GM18867 (cell line): ENCODE results near the gene CARS2.
"Not testable (repeated sequence)": the region's sequence is repeated elsewhere in the genome, so short reads cannot be mapped to it uniquely, and the experiment has no call there.

Source experiments
- ATAC-seq: cut with Tn5 transposase; IDR thresholded peaks from one replicate; pipeline ENCODE4 v1.9.1; 2021; ENCODE audit warnings: mild to moderate bottlenecking, moderate library complexity; ENCODE audit not compliant: unreplicated experiment

Gene CARS2

DNA sequence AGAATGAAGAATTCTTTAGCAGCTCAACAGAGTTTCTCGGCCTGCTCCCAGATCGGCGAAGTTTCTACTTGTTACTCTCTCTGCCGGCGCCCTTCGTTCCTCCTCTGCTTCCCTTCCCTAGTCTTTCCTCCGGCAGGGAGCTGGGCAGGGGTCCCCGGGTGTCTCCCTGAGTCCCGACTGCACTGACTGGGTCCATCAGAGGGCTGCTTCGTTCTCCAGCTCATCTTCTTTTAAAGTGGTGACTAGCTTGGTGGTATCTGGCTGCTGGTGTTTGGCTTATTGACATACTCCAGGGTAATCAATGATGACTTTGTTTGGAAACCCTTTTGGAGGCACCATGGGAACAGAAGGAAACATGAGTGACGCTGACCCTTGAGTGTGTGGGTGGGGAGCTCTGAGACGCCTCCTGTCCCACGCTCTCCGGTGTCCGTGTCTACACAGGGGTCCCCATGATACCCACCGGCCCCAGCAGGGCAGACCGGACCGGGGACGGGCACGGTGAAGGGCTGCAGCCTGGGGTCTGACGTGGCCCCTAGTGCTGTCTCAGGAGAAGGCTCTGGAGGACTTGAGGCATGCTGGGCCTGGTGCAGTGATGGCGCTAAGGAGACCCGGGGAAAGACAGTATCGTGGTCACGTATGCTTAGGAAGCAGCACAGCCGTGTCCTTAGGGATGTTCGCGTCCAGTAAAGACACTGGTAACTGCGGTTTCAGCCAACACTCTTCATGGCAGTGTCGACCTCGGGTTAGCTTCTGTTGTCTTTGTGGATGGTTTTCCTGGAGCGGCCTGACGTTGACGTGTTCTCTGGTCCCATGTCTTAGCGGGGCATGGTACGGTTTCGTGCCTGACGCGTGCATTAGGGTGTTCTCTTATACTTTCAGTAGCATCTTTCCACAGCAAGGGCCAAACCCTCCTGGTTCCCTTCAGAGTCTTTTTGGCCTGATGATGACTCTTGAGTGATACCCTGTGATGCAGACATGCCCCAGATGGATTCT, 66.8 kb downstream of the CARS2 start:
- no peak for ATAC-seq

DNA sequence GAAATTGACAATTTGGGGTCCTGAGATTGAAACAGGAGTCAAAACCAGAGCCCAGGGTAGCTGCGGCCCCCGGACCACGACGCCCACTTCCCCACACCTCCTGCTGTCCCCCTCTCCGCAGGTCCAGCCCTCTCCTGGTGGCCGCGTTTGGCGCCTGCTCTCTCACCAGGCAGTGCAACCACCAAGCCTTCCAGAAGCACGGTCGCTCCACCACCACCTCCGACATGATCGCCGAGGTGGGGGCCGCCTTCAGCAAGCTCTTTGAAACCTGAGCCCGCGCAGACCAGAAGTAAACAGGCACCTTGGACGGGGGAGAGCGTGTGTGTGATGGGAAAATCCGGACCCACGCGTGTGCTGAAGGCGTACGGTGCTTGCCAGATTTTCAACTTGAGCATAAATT, 67.7 kb downstream of the CARS2 start:
- ATAC-seq = no peak

DNA sequence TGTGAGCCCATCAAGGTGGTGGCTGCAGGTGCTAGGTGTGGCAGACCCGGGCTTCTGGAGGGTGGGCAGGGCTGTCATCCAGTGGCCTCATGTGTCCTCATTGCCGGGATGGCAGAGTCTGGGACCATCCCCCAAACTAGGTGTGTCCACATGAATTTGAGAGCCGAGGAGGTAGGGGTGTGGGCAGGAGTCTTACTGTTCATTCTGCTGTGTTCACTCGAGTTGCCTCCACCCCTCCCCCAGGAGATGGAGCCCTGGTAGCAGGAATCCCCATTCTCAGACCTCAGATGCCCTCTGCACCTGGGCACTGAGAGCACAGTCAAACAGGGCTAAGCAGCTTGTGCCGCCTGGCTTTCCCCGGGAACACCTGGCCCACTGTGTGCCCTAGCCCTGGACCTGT, 68.2 kb downstream of the CARS2 start:
- ATAC-seq = no peak

DNA sequence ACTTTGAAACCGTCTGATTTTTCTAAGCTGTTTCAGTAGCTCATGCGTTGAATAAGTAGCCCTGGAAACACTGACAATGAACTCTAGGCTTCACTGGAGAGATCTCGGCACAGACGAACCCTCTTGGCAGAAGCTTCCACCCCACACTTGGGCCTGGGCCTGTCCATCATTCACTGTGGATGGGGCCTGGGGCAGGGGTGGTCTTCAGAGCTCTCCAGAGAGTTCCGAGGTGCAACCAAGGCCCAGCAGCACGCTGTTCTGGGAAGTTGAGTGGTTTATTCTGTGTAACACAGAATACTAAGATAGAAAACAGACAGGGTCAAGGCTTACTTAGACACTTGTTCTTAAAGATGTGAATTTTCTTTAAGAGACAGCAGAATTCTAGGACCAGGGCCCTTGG, 68.6 kb downstream of the CARS2 start:
- ATAC-seq = no peak

DNA sequence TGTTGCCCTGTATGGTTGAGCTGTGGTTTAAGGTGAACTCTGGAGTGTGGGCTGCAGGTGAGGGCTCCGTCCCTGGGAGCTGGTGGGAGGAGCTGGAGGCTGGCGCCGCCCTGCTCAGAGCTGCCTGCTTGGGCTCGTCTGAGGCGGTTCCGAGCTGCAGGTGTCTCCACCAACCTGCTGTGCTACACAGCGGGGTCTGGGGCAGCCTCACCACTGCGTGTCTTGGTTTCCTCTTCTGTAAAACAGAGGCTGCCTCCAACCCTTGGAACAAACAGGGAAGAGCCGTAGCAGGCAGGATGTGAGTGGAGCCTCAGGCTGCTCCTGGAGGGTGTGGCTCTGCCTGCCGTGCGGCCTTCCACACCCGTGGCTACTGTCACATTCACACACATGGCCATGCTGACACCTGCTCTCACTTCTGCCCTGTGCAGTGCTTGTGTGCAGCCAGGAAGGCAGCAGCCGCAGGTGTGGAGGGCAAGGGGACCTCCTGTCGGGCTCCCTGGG, 69.2 kb downstream of the CARS2 start:
- no peak for ATAC-seq

DNA sequence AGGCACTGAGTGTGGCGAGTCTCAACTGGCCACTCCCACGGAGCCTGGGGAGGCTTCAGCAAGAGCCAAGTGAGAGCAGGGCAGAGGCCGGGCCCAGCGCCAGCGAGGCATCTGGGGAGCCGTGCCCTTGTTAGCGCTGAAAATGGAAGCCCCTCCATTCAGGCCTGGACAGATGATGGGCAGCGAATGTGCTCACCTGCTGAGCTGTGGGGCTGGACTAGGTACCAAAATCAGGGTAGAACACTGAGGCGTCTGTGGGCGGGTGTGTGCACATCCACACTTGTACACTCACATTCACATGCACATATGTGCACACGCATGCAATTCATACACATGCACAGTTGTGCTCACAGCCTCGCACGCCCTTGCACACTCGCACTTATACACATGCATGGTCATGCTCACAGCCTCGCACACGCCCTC, 69.9 kb downstream of the CARS2 start:
- ATAC-seq = no peak

DNA sequence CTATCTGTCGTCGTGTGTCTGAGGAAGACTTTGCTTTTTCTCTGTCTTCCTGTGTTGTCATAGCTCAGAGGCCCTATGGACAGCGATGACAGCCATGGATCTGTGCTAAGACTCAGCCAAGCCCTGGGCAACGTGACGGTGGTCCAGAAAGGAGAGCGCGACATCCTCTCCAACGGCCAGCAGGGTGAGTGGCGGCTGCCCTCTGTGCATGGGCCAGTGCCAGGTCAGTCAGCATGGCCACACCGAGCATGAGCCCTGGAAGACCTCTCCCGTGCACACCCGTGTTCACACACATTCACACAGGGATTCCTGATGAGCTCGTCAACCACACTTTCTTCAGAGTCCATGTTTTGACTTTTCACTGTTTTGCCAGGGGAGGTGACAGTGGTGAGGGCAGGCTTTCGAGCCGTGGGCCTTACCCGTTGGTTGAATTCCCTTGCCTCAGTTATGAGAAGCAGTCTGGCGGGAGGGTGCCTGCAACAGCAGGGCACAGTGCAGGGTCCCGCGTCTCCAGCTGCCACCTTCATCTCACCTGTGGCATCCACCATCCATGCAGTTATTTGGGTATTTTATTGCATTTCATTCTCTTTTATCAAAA, 70.4 kb downstream of the CARS2 start:
- no peak for ATAC-seq

DNA sequence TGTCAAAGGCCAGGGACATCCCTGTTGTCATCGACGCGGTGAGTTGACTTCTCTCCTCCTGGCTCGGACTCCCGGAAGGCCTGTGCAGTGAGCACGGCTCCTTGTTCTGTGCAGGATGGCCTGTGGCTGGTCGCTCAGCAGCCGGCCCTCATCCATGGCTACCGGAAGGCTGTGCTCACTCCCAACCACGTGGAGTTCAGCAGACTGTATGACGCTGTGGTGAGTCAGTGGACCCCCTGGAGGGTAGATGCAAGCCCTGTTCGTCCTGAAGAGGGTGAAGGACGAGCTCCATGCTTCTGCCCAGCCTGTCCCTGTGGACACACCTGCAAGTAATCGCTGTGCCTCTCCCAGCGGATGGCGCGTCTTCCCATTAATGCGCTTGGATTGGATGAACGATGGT, 71.4 kb downstream of the CARS2 start:
- no peak for ATAC-seq

DNA sequence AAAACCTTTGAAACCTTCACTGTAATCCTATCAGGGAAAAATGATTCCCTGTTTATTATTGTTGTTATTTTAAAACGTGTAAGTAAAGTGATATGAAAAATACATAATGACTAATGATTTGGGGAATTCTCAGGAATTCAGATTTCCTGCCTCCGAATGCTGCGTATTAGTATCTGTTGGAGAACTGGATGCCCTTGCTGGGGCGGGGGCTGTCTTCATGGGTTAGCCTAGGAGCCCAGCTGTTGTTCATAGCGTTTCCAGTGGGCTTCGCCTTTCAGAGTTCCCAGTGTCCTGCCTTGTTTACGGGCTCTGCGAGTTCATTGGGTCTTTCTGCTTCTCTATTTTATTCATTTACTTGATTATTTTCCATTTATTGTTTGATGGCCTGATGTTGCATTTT, 72.1 kb downstream of the CARS2 start:
- ATAC-seq = no peak

DNA sequence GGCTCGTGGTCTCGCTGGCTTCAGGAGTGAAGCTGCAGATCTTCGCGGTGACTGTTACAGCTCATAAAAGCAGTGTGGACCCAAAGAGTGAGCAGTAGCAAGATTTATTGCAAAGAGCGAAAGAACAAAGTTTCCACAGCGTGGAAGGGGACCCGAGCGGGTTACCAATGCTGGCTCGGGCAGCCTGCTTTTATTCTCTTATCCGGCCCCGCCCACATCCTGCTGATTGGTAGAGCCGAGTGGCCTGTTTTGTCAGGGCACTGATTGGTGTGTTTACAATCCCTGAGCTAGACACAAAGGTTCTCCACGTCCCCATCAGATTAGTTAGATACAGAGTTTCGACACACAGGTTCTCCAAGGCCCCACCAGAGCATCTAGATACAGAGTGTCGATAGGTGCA, 73.7 kb downstream of the CARS2 start:
- ATAC-seq = not testable (repeated sequence)

DNA sequence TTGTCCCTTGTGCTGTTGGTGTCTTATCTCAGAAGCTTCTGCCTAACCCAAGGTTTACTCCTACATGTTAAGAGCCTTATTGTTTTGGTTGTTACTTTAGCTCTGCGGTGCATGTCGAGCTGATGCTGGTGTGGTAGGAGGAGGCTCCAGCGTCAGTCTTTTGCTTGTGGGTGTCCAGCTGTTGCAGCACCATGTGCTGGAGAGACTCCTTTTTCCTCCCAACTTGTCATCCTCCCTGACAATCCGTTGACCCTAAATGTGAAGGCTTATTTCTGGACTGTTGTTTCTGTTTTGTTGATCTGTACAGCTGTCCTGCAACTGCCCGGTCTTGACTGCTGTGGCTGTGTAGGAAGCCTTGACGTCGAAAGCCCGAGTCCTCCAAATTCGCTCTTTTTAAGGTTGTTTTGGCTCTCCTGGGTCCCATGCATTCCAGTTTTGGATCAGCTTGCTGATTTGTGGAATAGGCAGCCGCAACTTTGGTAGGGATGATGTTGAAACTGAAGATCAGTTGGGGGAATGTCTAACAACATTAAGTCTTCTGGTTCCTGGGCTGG, 75.3 kb downstream of the CARS2 start:
- ATAC-seq = no peak

DNA sequence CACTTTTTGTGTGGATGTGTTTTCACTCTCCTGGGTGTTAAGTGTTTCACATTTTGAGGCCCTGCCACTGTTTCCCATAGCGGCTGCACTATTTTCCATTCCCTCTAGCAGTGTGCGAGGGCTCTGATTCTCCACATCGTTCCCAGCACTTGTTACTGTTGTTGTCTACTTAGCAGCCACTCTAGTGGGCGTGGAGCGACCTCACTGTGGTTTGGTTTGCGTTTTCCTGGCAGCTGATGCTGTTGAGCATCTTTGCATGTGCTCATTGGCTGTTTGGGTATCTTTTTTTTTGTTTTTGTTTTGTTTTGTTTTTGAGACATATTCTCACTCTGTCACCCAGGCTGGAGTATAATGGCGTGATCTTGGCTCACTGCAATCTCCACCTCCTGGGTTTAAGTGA, 76.2 kb downstream of the CARS2 start:
- ATAC-seq = no peak

DNA sequence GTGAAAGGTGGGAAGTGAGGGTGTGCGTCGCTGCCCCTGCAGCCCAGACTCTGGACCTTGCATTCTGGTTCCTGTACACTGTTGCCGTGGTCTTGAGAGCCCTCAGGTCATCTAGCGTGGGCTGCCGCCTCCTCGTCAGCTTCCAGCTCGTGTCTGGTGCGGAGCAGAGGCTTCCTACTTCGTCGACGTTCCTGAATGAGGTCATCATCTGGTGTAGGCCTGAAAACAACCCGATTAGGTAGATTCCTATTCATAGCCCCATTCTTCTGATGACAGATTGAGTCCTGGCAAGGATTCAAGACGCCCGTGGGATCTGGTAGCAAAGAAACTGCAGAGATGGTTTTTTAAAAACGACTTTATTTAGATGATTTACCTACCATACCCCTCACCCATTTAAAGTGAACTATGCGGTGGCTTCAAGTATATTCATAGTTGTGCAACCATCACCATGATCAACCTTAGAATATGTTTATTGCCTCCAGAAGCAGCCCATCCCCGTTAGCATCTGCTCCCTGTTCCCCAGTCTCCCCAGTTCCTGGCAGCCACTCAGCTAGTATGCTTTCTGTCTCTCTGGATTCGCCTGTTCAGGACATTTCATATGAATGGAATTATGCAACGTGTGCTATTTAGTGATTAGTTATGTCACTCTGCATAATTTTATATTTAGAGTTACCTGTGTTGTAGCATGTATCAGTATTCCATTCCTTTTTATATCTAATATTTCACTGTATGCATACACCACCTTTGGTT, 76.8 kb downstream of the CARS2 start:
- ATAC-seq = no peak

DNA sequence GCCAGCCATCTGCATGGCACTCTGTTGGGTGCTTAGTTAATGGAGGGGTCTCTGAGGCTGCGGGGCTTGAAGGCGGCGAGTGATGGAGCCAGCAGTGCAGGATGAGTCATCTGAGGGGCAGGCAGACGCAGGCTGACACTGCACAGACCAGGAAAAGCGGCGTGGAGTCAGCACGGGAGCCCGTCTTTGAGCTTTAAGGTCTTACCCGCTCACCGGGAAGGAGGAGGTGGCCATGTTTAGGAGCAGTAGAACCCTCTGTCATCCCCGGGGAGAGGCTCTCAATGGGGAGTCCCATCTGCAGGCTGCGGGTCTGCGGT, 77.5 kb downstream of the CARS2 start:
- ATAC-seq = no peak

DNA sequence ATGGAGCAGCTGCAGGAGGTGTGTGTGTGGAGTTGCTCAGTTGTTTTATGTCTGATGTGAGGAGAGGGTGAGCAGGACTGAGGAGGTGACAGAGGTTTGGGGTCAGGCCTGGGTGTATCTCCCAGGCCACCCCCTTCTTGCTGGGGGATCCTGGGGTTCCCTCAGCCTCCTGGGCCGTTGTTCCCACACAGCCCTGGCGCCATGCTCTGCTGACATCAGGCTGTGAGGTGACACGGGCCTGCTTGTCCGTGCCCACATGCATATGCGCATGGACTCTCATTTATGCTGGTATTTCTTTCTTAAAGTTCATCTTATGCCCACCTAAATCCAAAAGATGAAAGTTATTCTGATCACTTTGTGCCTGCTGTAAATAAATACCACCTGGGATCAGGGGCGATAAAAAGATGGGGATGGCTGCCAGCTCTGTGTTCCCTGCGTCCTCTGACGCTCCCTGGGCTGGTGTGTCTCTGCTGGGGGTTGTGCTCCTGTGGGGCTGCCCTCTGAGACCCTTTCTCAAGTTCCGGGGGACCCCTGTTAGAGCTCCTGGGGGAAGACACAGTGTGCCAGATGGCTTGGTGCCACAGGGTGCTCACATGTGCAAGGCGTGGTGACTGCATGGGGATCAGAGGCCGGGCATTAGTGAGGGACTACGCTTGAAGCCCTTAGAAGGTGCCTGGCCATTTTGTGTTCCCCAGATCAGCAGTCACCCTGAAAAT, 78.0 kb downstream of the CARS2 start:
- ATAC-seq = no peak

DNA sequence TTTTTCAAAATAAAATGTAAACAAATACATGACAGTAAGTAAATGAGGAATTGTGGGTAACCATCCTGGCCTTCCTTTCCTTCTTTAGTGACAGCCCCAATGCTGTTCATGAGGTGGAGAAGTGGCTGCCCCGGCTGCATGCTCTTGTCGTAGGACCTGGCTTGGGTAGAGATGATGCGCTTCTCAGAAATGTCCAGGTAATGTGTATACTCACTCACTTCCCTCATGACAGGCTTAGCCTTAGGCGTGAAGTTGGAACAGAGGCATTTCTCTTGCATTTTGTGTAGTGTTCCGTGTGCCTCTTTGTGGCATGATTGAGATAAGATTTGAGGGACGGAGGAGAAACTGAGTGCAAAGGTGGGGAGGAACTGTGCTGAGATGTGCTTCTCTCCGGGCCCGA, 78.6 kb downstream of the CARS2 start:
- no peak for ATAC-seq

DNA sequence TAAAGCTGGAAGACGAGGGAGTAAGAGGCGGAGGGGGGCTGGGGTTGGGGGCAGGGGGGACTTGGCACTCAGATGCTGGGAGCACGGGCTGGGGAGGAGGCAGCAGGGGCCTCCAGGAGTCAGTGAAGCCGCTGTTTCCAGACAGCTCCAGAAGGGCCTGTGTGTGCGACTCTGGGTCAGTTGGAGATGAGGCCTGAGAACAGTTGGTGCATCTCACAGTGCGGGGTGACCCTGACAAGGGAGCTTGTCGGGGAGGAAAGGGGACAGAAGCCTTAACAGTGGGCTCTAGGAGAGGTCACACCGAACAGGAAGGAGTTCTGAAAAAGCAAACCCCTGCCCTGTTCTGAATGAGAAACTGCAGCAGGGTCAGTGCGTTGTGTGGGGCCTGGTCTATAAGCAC, 79.4 kb downstream of the CARS2 start:
- ATAC-seq = no peak

DNA sequence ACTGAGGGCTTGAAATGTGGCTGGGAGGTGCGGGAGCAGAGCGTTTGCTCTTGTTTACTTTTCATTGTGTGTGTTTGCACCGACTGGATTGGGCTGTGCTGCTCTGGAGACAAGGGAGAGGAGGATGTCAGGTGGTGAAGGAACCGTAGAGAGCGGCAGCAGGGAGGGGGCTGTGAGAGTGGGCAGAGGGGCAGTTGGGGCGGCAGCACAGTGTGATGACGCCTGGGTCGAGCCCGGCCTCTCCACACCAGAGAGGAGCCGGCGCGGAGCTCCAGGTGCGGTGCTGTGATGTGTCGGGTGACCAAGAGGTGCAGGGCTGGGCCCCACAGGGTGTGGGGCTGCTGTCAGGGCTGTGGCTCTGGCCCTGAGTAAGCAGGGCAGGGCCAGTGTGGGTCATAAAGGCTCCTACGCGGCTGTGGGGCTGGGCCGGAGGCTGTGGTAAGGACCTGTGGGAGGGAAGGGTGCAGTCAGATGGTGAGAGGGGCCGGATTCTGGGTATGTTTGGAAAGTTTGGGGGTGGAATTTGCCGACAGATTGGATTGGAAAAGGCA, 80.1 kb downstream of the CARS2 start:
- no peak for ATAC-seq

DNA sequence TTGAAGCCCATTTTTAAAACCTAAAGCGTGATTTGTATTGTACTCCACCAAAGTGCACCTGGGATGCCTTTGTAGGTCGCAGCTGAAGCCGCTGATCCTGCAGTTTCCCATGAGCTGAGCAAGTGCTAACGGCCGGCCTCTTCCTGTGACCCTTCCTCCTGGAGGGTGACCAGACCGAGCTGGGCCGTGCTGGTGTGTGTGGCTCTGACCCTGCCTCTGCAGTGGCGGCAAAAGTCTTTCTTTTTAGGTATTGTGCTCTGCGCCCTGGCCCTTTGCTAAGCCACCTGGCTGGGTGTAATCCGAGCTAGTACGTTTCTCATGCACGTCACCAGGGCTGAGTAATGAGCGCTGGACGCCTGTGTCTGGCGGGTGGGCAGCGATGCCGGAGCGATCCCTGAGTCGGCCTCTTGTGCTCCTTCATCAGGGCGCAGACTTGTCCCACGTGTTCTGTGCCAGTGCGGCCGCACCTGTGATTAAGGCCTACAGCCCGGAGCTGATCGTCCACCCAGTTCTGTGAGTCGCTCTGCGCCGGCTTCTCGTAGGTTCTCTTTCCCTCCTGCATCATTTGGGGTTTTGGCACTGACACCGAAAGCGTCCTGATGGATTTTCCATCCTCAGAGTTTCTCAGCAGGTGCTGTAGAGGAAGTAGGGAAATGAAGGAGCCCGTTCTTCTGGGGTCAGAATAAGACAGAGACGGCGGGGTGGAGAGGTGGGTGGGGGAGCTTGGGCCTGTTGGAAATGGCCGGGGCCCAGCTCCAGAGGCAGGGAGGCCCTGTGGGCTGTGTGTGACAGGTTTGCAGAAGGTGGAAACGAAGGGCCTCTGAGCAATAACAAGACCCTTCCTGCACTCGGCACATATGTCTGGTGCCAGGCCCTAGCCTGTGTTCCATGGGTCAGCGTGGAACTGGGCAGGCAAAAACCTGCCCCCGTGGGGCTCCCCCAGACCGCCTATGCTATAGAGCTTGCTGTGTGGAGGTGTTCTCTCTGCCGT, 80.9 kb downstream of the CARS2 start:
- no peak for ATAC-seq
